Uterus (tissue), 2 donors: ENCODE results near the gene ZNF121.

Experiments
- POLR2A ChIP-seq, 2 donors: fragments of 450-650 bp; IDR thresholded peaks; one replicate each; pipeline ENCODE4 v1.6.1; 2016; ENCODE audit warnings: antibody characterized with exemption in 2 of 2, mild to moderate bottlenecking in 1 of 2, moderate library complexity in 1 of 2
- TF ChIP-seq, protein P1 (sequence below), 4 experiments: fragments of 200-600 bp in 2 of 4; fragments of 450-650 bp in 2 of 4; sonication (generic) in 2 of 4; IDR thresholded peaks; one replicate each; pipeline ENCODE4 v1.5.1; 2016 to 2019; ENCODE audit warnings: antibody characterized with exemption in 4 of 4, mild to moderate bottlenecking in 2 of 4, moderate library complexity in 1 of 4

DNA sequence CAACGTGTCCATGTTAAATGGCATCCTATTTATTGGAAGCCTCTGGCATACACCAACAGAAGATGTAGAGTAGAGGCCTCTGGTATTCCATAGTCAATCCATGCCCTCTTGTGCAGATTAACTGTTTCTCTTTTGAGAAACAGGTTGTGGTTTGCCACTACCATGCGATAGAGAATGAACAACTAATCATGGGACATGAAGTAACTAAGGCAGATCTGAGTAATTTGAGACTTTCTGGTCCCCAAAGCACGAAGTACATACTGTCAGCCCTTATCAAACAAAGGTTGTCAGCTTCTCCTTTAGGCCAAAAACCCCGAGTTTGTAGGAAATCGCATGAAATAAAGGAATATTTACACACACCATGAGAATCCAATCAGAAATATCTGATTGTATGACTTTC is 3.6 kb downstream of the ZNF121 start:
- TF ChIP-seq, protein P1, sequence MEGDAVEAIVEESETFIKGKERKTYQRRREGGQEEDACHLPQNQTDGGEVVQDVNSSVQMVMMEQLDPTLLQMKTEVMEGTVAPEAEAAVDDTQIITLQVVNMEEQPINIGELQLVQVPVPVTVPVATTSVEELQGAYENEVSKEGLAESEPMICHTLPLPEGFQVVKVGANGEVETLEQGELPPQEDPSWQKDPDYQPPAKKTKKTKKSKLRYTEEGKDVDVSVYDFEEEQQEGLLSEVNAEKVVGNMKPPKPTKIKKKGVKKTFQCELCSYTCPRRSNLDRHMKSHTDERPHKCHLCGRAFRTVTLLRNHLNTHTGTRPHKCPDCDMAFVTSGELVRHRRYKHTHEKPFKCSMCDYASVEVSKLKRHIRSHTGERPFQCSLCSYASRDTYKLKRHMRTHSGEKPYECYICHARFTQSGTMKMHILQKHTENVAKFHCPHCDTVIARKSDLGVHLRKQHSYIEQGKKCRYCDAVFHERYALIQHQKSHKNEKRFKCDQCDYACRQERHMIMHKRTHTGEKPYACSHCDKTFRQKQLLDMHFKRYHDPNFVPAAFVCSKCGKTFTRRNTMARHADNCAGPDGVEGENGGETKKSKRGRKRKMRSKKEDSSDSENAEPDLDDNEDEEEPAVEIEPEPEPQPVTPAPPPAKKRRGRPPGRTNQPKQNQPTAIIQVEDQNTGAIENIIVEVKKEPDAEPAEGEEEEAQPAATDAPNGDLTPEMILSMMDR (IDR thresholded peaks at IDR 0.05), result no peak
- TF ChIP-seq POLR2A (IDR thresholded peaks at IDR 0.05), result no peak
